ENCODE measurements around the gene NUP133. TPM values are rescaled to one million over a fixed set of nuclear protein-coding genes. Genes with fewer than 3 reads are reported as not detected.
"Not testable (repeated sequence)": the region's sequence is repeated elsewhere in the genome, so short reads cannot be mapped to it uniquely, and the experiment has no call there.

Gene NUP133
- total and polyA plus RNA-seq, 2 donors (not counting 3 experiments of a cell fraction or from before 2014, with no cell fraction given), result 13.4 to 43.2 TPM

GRCh38 chr1:229514578-229515275 lies 6.6 kb upstream of the NUP133 start:
- Histone ChIP-seq H3K4me3 (replicated peaks in 1 of 3; ENCODE audit: insufficient read depth in 1 of 3, low read depth in 1 of 3, low read length in 3 of 3) (no peak overlapping the region), H3K79me2 (ENCODE audit: control insufficient read depth, insufficient read depth, low read length) (no peaks in the 10 kb centered on the region), H3K27me3 (ENCODE audit: control insufficient read depth in 2 of 2, insufficient read depth in 2 of 2, low read length in 2 of 2) (no peaks in the 10 kb centered on the region), H4K20me1 (replicated peaks; ENCODE audit: control insufficient read depth, extremely low read depth, insufficient read depth, low read length) (no peaks in the 10 kb centered on the region), H2AFZ (ENCODE audit: low read depth, low read length) (no peak overlapping the region), H3K4me2 (ENCODE audit: insufficient read depth, low read length) (no peak overlapping the region), H3K9me1 (replicated peaks; ENCODE audit: control insufficient read depth, extremely low read depth, insufficient read depth, low read length) (no peaks in the 10 kb centered on the region), H3K9me3 (replicated peaks; ENCODE audit: control insufficient read depth, insufficient read depth, low read length) (no peaks in the 10 kb centered on the region), H3K9ac (replicated peaks; ENCODE audit: extremely low read depth, insufficient read depth, low read length) (no peak overlapping the region), H3K27ac (ENCODE audit: insufficient read depth, low read depth, low read length) (no peak overlapping the region), H3K36me3 (ENCODE audit: control insufficient read depth in 2 of 2, extremely low read depth in 1 of 2, insufficient read depth in 2 of 2, low read length in 2 of 2) (no peaks in the 10 kb centered on the region), H3K4me1 (ENCODE audit: control insufficient read depth, extremely low read depth, insufficient read depth, low read length) (no peaks in the 10 kb centered on the region)
- ChIA-PET CTCF (interaction anchor here (0.7 to 2.4 kb wide), 9 partner anchors 10 to 700 kb away, joined by 3 to 54 read pairs (median 5); no protein-coding TSS in a partner anchor), POLR2A (no interaction called here)
- intact Hi-C loops (cut with micrococcal nuclease) (loop anchor here (1.0 to 10.0 kb wide), 3 partner anchors 256 to 850 kb away; no protein-coding TSS in a partner anchor), dilution Hi-C loops (cut with MboI; ENCODE audit: extremely low pct_ligation_motif_present, low sequenced_read_pairs) (no loop called here)
- FAIRE-seq (peak; percentile 93), DNase-seq (ENCODE audit: low read depth, low spot score) (peak; percentile 67)
- BruUV-seq (replicated peaks), result no TSS peak
- TF ChIP-seq CTCF (IDR thresholded peaks at IDR 0.05; ENCODE audit: extremely low read depth in 1 of 2, insufficient read depth in 1 of 2, low read depth in 1 of 2, low read length in 2 of 2) (peak; percentile 77 to 86), POLR2AphosphoS5 (IDR thresholded peaks at IDR 0.05; ENCODE audit: insufficient read depth, low read depth, low read length) (no peak)

GRCh38 chr1:229511625-229512024 lies 3.5 kb upstream of the NUP133 start:
- H3K27me3 ChIP-seq (ENCODE audit: control insufficient read depth in 2 of 2, insufficient read depth in 2 of 2, low read length in 2 of 2); H3K4me2 ChIP-seq (ENCODE audit: insufficient read depth, low read length); DNase-seq (ENCODE audit: low read depth, low spot score); dilution Hi-C loops (cut with MboI; ENCODE audit: extremely low pct_ligation_motif_present, low sequenced_read_pairs); H2AFZ ChIP-seq (ENCODE audit: low read depth, low read length); H3K9me3 ChIP-seq (replicated peaks; ENCODE audit: control insufficient read depth, insufficient read depth, low read length); H3K4me3 ChIP-seq (replicated peaks in 1 of 3; ENCODE audit: insufficient read depth in 1 of 3, low read depth in 1 of 3, low read length in 3 of 3); POLR2A ChIA-PET; H3K27ac ChIP-seq (ENCODE audit: insufficient read depth, low read depth, low read length); H4K20me1 ChIP-seq (replicated peaks; ENCODE audit: control insufficient read depth, extremely low read depth, insufficient read depth, low read length); FAIRE-seq; CTCF ChIA-PET; H3K36me3 ChIP-seq (ENCODE audit: control insufficient read depth in 2 of 2, extremely low read depth in 1 of 2, insufficient read depth in 2 of 2, low read length in 2 of 2); H3K9ac ChIP-seq (replicated peaks; ENCODE audit: extremely low read depth, insufficient read depth, low read length); H3K9me1 ChIP-seq (replicated peaks; ENCODE audit: control insufficient read depth, extremely low read depth, insufficient read depth, low read length); BruUV-seq (replicated peaks): not testable (repeated sequence)
- intact Hi-C loops (cut with micrococcal nuclease), result loop anchor here (10.0 kb wide), 1 partner anchor 847 kb away; no protein-coding TSS in a partner anchor
- peaks cover 13% of the 10 kb centered on the region for H3K79me2 ChIP-seq (ENCODE audit: control insufficient read depth, insufficient read depth, low read length)
- peaks cover 14% of the 10 kb centered on the region for H3K4me1 ChIP-seq (ENCODE audit: control insufficient read depth, extremely low read depth, insufficient read depth, low read length)

GRCh38 chr1:229511201-229511600 lies 3.1 kb upstream of the NUP133 start:
- CTCF ChIA-PET, result not testable (repeated sequence)

More at GRCh38 chr1:229511201-229511600, 3.1 kb upstream of the NUP133 start:
- H3K27ac ChIP-seq (ENCODE audit: insufficient read depth, low read depth, low read length); H3K9ac ChIP-seq (replicated peaks; ENCODE audit: extremely low read depth, insufficient read depth, low read length); H3K9me1 ChIP-seq (replicated peaks; ENCODE audit: control insufficient read depth, extremely low read depth, insufficient read depth, low read length); H3K9me3 ChIP-seq (replicated peaks; ENCODE audit: control insufficient read depth, insufficient read depth, low read length); POLR2A ChIA-PET; dilution Hi-C loops (cut with MboI; ENCODE audit: extremely low pct_ligation_motif_present, low sequenced_read_pairs); H4K20me1 ChIP-seq (replicated peaks; ENCODE audit: control insufficient read depth, extremely low read depth, insufficient read depth, low read length); H3K4me2 ChIP-seq (ENCODE audit: insufficient read depth, low read length); DNase-seq (ENCODE audit: low read depth, low spot score); H3K36me3 ChIP-seq (ENCODE audit: control insufficient read depth in 2 of 2, extremely low read depth in 1 of 2, insufficient read depth in 2 of 2, low read length in 2 of 2); FAIRE-seq; H3K4me3 ChIP-seq (replicated peaks in 1 of 3; ENCODE audit: insufficient read depth in 1 of 3, low read depth in 1 of 3, low read length in 3 of 3); BruUV-seq (replicated peaks); H2AFZ ChIP-seq (ENCODE audit: low read depth, low read length); H3K27me3 ChIP-seq (ENCODE audit: control insufficient read depth in 2 of 2, insufficient read depth in 2 of 2, low read length in 2 of 2): not testable (repeated sequence)
- H3K79me2 ChIP-seq (ENCODE audit: control insufficient read depth, insufficient read depth, low read length), result peaks cover 15% of the 10 kb centered on the region
- intact Hi-C loops (cut with micrococcal nuclease), result loop anchor here (10.0 kb wide), 1 partner anchor 846 kb away; no protein-coding TSS in a partner anchor
- H3K4me1 ChIP-seq (ENCODE audit: control insufficient read depth, extremely low read depth, insufficient read depth, low read length), result peaks cover 14% of the 10 kb centered on the region

Measured in endothelial cell of umbilical vein (primary cell).